GM12865 (cell line): ENCODE measurements around the gene OVCH1.

Experiments used
- DNase-seq: peaks from one replicate; pipeline ENCODE4 v3.0.0; 2010; ENCODE audit warnings: low read depth
- H3K4me3 ChIP-seq: 2 replicates; pipeline ENCODE4 v1.5.1; 2011; ENCODE audit warnings: mild to moderate bottlenecking, low read depth, low read length, control low read depth
- TF ChIP-seq, protein P1 (sequence below): IDR thresholded peaks from 2 replicates; pipeline ENCODE4 v1.5.1; 2011; ENCODE audit warnings: low read length, control low read depth, low read depth, inconsistent platforms; ENCODE audit not compliant: insufficient read depth; ENCODE audit errors: missing control alignments

The OVCH1 gene

DNA sequence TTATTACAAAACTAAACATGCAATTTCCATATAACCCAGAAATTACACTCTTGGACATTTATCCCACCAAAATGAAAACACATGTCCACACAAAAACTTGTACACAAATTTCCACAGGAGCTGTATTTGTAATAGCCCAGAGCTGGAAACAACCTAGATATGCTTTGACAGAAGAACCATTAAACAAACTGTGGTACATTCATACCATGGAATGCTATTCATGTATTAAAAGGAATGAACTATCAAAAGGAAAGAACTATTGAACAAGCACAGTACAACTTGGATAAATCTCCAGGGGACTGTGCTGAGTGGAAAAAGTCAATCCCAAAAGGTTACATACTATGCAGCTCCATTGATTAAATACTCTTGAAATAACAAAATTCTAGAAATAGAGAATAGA is 80.7 kb downstream of the OVCH1 start:
- TF ChIP-seq, protein P1, sequence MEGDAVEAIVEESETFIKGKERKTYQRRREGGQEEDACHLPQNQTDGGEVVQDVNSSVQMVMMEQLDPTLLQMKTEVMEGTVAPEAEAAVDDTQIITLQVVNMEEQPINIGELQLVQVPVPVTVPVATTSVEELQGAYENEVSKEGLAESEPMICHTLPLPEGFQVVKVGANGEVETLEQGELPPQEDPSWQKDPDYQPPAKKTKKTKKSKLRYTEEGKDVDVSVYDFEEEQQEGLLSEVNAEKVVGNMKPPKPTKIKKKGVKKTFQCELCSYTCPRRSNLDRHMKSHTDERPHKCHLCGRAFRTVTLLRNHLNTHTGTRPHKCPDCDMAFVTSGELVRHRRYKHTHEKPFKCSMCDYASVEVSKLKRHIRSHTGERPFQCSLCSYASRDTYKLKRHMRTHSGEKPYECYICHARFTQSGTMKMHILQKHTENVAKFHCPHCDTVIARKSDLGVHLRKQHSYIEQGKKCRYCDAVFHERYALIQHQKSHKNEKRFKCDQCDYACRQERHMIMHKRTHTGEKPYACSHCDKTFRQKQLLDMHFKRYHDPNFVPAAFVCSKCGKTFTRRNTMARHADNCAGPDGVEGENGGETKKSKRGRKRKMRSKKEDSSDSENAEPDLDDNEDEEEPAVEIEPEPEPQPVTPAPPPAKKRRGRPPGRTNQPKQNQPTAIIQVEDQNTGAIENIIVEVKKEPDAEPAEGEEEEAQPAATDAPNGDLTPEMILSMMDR = no peak
- no peak for DNase-seq
- H3K4me3 ChIP-seq = no peak overlapping the region

DNA sequence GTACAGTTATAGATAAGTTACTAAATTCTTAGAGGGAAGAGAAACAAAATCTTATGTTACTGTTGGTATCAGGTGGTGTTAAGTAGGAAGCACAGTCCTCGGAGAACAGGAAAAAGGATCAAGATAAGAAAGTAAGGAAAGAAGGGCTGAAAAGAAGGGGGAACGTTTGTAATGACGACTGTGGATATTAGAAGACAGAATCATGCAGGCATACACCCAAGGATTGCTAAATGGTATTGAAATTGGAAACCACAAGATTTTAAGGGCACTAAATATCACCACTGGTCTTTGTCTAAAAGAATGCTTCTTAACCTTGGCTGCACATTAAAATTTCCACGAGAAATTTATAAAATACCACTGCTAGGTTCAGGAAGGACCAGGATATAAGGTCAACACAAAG is 82.4 kb downstream of the OVCH1 start:
- TF ChIP-seq, protein P1 = no peak

DNA sequence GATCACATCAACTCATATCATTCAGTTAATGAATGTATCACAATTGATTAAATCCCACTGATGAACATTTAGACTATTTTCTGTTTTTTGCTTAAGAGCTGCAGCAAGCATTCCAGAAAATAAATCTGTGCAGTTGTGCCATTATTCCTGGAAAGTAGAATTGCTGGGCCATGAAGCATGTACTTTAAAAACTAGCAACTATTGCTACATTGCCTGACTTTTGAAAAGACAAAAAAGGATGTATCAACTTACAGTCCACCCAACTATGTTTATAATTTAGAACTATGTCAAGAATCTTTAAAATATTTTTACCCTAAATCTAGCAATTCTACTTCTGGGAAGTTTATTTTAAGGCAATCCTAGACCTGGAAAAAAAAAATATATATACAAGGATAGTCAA is 83.1 kb downstream of the OVCH1 start:
- no peak overlapping the region for H3K4me3 ChIP-seq
- no peak for DNase-seq
- TF ChIP-seq, protein P1 = no peak

More for the DNA sequence above, 82.4 kb downstream of the OVCH1 start:
- no peak overlapping the region for H3K4me3 ChIP-seq
- no peak for DNase-seq

DNA sequence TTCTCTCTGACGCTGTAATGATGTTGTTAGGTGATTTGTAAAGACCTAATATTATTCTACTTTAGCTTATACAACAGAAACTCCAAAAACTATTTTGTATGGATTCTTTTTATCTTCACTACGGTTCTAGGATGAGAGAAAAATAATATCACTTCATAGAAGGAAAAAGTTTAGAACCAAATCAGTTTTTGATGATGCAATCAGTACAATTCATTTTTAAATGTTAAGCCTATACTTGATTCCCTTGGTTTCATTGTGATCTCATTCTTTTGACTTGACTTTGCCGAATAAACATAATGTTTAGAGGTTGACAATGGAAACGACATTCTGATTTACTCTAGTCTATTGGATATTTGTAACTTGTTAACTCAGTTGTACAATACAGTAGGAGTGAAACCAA is 91.9 kb downstream of the OVCH1 start:
- no peak overlapping the region for H3K4me3 ChIP-seq
- no peak for DNase-seq
- TF ChIP-seq, protein P1 = no peak

DNA sequence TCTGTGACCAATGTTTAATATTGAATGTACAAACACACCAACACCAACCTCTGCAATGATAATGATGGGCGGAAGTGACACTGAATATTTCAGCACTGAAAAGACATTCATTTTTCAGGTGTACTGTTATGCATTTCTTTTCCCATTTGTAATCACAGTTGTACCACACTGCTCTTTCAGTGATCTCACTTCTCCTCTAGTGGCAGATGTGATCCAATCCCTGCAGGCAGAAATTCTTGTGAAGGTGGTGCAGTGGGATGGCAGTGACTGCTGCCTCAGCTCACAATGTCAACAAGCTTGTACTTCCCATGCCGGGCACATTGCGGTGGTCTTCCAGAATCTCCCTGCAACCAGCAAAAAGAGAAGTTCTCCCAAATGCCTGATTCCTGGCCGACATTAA is 93.5 kb downstream of the OVCH1 start:
- DNase-seq = no peak
- TF ChIP-seq, protein P1 = no peak
- H3K4me3 ChIP-seq = no peak overlapping the region

DNA sequence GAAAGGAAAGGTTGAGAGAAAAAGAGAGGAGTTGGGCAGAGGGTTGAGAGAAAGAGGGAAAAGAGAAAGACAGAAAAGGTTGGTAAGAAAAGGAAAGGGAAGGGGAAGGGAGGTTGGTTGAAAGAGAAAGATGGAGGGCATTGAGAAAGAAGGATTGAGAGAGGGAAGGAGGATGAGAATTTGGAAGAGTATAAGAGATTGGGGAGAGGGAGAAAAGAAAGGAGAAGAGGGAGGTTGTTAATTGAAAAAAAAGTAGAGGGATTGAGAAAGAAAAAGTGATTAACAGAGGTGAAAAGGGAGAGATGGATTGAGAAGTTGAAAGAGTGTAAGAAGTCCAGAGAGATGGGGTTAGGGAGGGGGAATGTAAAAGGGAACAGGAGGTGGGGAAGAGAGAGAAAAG is 95.0 kb downstream of the OVCH1 start:
- no peak overlapping the region for H3K4me3 ChIP-seq
- TF ChIP-seq, protein P1 = no peak
- DNase-seq = no peak

DNA sequence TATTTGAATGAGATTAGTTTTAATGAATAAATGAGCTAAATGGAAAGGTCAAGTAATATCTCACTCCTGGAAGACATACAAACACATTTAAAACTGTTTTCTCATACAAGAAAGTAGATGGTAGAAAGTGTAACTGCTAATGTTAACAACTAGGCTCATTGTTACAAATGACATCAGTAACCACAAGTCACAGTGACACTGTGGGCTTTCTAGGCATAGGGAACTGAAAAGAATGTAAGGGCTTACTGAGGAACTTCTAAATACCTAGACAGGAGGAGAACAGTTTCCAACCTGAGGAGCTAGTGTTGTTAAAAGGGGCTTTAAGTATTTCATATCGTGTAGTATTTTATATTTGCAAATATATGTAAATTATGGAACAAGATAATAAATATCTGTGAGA is 99.0 kb downstream of the OVCH1 start:
- TF ChIP-seq, protein P1 = no peak
- H3K4me3 ChIP-seq = no peak overlapping the region
- DNase-seq = peak; percentile 8
